HepG2 (cell line): Measurements from ENCODE around the gene WDR35. TPM values are rescaled to one million over a fixed set of nuclear protein-coding genes. Genes with fewer than 3 reads are reported as not detected.
A peak's percentile ranks its signal among the peaks of the same experiment; 100 is the strongest.

ENCODE experiments used
- BORCS8-MEF2B ChIP-seq: sonication (generic); formaldehyde crosslinking; IDR thresholded peaks from 2 replicates; pipeline ENCODE4 v1.8.0; 2022; ENCODE audit warnings: mild to moderate bottlenecking, missing genetic modification reagents
- CHD2 ChIP-seq: IDR thresholded peaks from 2 replicates; pipeline ENCODE4 v1.6.1; 2011; ENCODE audit warnings: low read depth, low read length, improper control_type of control experiment
- DMTF1 ChIP-seq: sonication (generic); formaldehyde crosslinking; IDR thresholded peaks from 2 replicates; pipeline ENCODE4 v1.4.0; 2020; ENCODE audit warnings: mild to moderate bottlenecking, missing genetic modification reagents
- HNRNPL ChIP-seq: fragments of 200-400 bp; formaldehyde crosslinking; IDR thresholded peaks from 2 replicates; pipeline ENCODE4 v1.6.1; 2017; ENCODE audit warnings: mild to moderate bottlenecking, low read depth, low read length
- MYNN ChIP-seq: sonication (generic); formaldehyde crosslinking; IDR thresholded peaks from 2 replicates; pipeline ENCODE4 v1.4.0; 2020; ENCODE audit warnings: mild to moderate bottlenecking, low read depth, missing genetic modification reagents
- NONO ChIP-seq, 2 experiments: fragments of 450-650 bp in 1 of 2; sonication (generic) in 1 of 2; formaldehyde crosslinking in 1 of 2; IDR thresholded peaks in 1 of 2; conservative IDR thresholded peaks in 1 of 2; 2 replicates each; pipeline versions ENCODE4 v1.6.1 to v1.8.0; 2017 to 2022; ENCODE audit warnings: mild to moderate bottlenecking in 1 of 2, missing genetic modification reagents in 1 of 2, moderate library complexity in 1 of 2
- YY1 ChIP-seq: IDR thresholded peaks from 2 replicates; pipeline ENCODE4 v1.6.1; 2011; ENCODE audit warnings: low read length, low read depth, moderate library complexity, mild to moderate bottlenecking; ENCODE audit not compliant: insufficient read depth, insufficient replicate concordance
- ZBTB2 ChIP-seq: sonication (generic); formaldehyde crosslinking; IDR thresholded peaks from 2 replicates; pipeline ENCODE4 v1.8.0; 2022; ENCODE audit warnings: low read depth, missing genetic modification reagents
- ZNF264 ChIP-seq: sonication (generic); formaldehyde crosslinking; IDR thresholded peaks from 2 replicates; pipeline ENCODE4 v1.4.0; 2020; ENCODE audit warnings: missing genetic modification reagents
- ZNF317 ChIP-seq: sonication (generic); formaldehyde crosslinking; IDR thresholded peaks from 2 replicates; pipeline ENCODE4 v1.5.0; 2020; ENCODE audit warnings: mild to moderate bottlenecking, missing genetic modification reagents
- ZNF451 ChIP-seq: sonication (generic); formaldehyde crosslinking; IDR thresholded peaks from 2 replicates; pipeline ENCODE4 v1.5.0; 2020; ENCODE audit warnings: mild to moderate bottlenecking, missing genetic modification reagents
- polyA plus RNA-seq, 8 experiments: library from polyadenylated mRNA; depleted of rRNA in 3 of 8; stranded (reverse) in 7 of 8; unstranded in 1 of 8; fragments of >200 nt; fragmentation: Illumina TruSeq in 4 of 8; extraction: Trizol in 4 of 8; gene quantifications; 2 replicates each; pipeline versions ENCODE4 v1.2.1 to v1.2.3, GENCODE V29; 2011 to 2016; ENCODE audit warnings: low read depth in 4 of 8, missing spikeins in 1 of 8, mixed read lengths in 1 of 8; ENCODE audit not compliant: insufficient read depth in 1 of 8
- total RNA-seq, 5 experiments: library from RNA; depleted of rRNA; stranded (reverse); fragments of >200 nt; fragmentation: Illumina TruSeq; extraction: Trizol; gene quantifications; 2 replicates each; pipeline ENCODE4 v1.2.3, GENCODE V29; 2016; ENCODE audit warnings: low read depth in 1 of 5
- TF ChIP-seq, protein P1 (sequence below): sonication (generic); formaldehyde crosslinking; IDR thresholded peaks from 2 replicates; pipeline ENCODE4 v1.4.0; 2020; ENCODE audit warnings: missing genetic modification reagents
- TF ChIP-seq, protein P2 (sequence below): sonication (generic); formaldehyde crosslinking; IDR thresholded peaks from 2 replicates; pipeline ENCODE4 v1.4.0; 2020; ENCODE audit warnings: missing genetic modification reagents, mild to moderate bottlenecking, borderline replicate concordance
- TF ChIP-seq, protein P3 (sequence below): sonication (generic); formaldehyde crosslinking; IDR thresholded peaks from 2 replicates; pipeline ENCODE4 v1.4.0; 2020; ENCODE audit warnings: mild to moderate bottlenecking, missing genetic modification reagents

The WDR35 gene
- total and polyA plus RNA-seq, 2 of the 13 experiments (the other 11 are each of a cell fraction or from before 2014, with no cell fraction given), result 11.1 to 19.6 TPM

DNA sequence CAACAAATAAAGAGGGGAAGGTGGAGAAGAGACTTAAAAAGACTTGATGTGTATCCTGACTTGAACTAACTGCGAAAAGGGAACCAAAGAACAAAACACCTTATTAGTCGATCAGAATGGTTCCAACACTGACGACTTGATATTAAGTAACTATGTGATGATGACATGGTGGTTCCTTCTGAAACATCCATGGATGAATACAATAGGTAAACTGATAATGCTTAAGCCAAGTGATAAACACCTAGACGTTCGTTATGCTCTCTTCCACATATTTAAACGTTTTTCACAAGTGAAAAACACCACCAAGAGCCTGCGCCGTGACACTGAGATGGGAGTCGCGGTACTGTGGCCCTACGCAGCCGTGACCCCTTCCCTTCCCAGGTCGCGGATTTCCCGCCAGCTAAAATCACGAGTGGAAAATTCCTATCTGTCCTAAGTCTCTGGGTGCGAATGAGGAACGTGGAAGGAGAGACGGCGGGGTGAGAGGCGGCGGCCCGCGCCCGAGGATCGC is 88.9 kb downstream of the WDR35 start (continued):
- TF ChIP-seq, protein P1, sequence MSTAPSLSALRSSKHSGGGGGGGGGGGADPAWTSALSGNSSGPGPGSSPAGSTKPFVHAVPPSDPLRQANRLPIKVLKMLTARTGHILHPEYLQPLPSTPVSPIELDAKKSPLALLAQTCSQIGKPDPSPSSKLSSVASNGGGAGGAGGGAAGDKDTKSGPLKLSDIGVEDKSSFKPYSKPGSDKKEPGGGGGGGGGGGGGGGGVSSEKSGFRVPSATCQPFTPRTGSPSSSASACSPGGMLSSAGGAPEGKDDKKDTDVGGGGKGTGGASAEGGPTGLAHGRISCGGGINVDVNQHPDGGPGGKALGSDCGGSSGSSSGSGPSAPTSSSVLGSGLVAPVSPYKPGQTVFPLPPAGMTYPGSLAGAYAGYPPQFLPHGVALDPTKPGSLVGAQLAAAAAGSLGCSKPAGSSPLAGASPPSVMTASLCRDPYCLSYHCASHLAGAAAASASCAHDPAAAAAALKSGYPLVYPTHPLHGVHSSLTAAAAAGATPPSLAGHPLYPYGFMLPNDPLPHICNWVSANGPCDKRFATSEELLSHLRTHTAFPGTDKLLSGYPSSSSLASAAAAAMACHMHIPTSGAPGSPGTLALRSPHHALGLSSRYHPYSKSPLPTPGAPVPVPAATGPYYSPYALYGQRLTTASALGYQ (CRISPR knock-in tag), result peak; percentile 1; the same call in 1 of the 2 replicates
- no peak for TF ChIP-seq HNRNPL
- no peak for TF ChIP-seq BORCS8-MEF2B
- TF ChIP-seq MYNN (CRISPR knock-in tag), result no peak
- TF ChIP-seq, protein P2, sequence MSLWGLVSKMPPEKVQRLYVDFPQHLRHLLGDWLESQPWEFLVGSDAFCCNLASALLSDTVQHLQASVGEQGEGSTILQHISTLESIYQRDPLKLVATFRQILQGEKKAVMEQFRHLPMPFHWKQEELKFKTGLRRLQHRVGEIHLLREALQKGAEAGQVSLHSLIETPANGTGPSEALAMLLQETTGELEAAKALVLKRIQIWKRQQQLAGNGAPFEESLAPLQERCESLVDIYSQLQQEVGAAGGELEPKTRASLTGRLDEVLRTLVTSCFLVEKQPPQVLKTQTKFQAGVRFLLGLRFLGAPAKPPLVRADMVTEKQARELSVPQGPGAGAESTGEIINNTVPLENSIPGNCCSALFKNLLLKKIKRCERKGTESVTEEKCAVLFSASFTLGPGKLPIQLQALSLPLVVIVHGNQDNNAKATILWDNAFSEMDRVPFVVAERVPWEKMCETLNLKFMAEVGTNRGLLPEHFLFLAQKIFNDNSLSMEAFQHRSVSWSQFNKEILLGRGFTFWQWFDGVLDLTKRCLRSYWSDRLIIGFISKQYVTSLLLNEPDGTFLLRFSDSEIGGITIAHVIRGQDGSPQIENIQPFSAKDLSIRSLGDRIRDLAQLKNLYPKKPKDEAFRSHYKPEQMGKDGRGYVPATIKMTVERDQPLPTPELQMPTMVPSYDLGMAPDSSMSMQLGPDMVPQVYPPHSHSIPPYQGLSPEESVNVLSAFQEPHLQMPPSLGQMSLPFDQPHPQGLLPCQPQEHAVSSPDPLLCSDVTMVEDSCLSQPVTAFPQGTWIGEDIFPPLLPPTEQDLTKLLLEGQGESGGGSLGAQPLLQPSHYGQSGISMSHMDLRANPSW (CRISPR knock-in tag), result no peak; the same call in 1 of the 2 replicates
- no peak for TF ChIP-seq DMTF1 (CRISPR knock-in tag)
- no peak for TF ChIP-seq NONO (IDR thresholded peaks at IDR 0.05)
- no peak for TF ChIP-seq NONO (CRISPR knock-in tag; conservative IDR thresholded peaks at IDR 0.05)
- TF ChIP-seq, protein P3, sequence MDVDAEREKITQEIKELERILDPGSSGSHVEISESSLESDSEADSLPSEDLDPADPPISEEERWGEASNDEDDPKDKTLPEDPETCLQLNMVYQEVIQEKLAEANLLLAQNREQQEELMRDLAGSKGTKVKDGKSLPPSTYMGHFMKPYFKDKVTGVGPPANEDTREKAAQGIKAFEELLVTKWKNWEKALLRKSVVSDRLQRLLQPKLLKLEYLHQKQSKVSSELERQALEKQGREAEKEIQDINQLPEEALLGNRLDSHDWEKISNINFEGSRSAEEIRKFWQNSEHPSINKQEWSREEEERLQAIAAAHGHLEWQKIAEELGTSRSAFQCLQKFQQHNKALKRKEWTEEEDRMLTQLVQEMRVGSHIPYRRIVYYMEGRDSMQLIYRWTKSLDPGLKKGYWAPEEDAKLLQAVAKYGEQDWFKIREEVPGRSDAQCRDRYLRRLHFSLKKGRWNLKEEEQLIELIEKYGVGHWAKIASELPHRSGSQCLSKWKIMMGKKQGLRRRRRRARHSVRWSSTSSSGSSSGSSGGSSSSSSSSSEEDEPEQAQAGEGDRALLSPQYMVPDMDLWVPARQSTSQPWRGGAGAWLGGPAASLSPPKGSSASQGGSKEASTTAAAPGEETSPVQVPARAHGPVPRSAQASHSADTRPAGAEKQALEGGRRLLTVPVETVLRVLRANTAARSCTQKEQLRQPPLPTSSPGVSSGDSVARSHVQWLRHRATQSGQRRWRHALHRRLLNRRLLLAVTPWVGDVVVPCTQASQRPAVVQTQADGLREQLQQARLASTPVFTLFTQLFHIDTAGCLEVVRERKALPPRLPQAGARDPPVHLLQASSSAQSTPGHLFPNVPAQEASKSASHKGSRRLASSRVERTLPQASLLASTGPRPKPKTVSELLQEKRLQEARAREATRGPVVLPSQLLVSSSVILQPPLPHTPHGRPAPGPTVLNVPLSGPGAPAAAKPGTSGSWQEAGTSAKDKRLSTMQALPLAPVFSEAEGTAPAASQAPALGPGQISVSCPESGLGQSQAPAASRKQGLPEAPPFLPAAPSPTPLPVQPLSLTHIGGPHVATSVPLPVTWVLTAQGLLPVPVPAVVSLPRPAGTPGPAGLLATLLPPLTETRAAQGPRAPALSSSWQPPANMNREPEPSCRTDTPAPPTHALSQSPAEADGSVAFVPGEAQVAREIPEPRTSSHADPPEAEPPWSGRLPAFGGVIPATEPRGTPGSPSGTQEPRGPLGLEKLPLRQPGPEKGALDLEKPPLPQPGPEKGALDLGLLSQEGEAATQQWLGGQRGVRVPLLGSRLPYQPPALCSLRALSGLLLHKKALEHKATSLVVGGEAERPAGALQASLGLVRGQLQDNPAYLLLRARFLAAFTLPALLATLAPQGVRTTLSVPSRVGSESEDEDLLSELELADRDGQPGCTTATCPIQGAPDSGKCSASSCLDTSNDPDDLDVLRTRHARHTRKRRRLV (CRISPR knock-in tag), result peak; percentile 88
- no peak for TF ChIP-seq ZNF264 (CRISPR knock-in tag)
- no peak for TF ChIP-seq CHD2
- TF ChIP-seq ZBTB2 (CRISPR knock-in tag), result no peak
- TF ChIP-seq ZNF317, result no peak
- no peak for TF ChIP-seq YY1
- no peak for TF ChIP-seq ZNF451 (CRISPR knock-in tag)
